Keratinocyte (primary cell): ENCODE results near the gene FARP2. TPM values are rescaled to one million over a fixed set of nuclear protein-coding genes. Genes with fewer than 3 reads are reported as not detected.
A peak's percentile ranks its signal among the peaks of the same experiment; 100 is the strongest.

Experiments used
- DNase-seq: peaks from one replicate; pipeline ENCODE4 v3.0.0-alpha.2; 2011; ENCODE audit warnings: low read depth, missing footprints, low spot score
- FAIRE-seq: peaks from 2 replicates; lab custom pipeline; 2011; peaks lifted over from hg19 to GRCh38; lab: Jason Lieb, UNC
- H2AFZ ChIP-seq: 2 replicates; pipeline ENCODE4 v1.6.0; 2012; ENCODE audit warnings: low read length, control low read depth, inconsistent platforms; ENCODE audit not compliant: control insufficient read depth
- H3K27ac ChIP-seq: 2 replicates; pipeline ENCODE4 v1.5.1; 2011; ENCODE audit warnings: low read length; ENCODE audit not compliant: control insufficient read depth, insufficient read depth
- H3K27me3 ChIP-seq: 3 replicates; pipeline ENCODE4 v1.6.0; 2011; ENCODE audit warnings: low read length; ENCODE audit not compliant: control insufficient read depth, insufficient read depth; ENCODE audit errors: extremely low read depth
- H3K36me3 ChIP-seq, 2 experiments: 2 replicates in 1 of 2; 3 replicates in 1 of 2; pipeline ENCODE4 v1.5.1; 2011; ENCODE audit warnings: low read length in 2 of 2, mild to moderate bottlenecking in 1 of 2; ENCODE audit not compliant: control insufficient read depth in 2 of 2, insufficient read depth in 2 of 2; ENCODE audit errors: extremely low read depth in 1 of 2
- H3K4me1 ChIP-seq: 3 replicates; pipeline ENCODE4 v1.5.1; 2011; ENCODE audit warnings: low read length; ENCODE audit not compliant: control insufficient read depth, insufficient read depth; ENCODE audit errors: extremely low read depth
- H3K4me2 ChIP-seq: 3 replicates; pipeline ENCODE4 v1.6.0; 2011; ENCODE audit warnings: low read depth, low read length; ENCODE audit not compliant: control insufficient read depth, insufficient read depth; ENCODE audit errors: extremely low read depth
- H3K4me3 ChIP-seq, 3 experiments: fragments of 200-600 bp in 1 of 3; sonication (generic) in 1 of 3; 2 replicates in 2 of 3; 3 replicates in 1 of 3; pipeline ENCODE4 v1.5.1; 2011 to 2016; ENCODE audit warnings: low read length in 3 of 3, mild to moderate bottlenecking in 3 of 3, control low read depth in 2 of 3, inconsistent platforms in 1 of 3, low read depth in 1 of 3, mixed read lengths in 1 of 3, mixed run types in 1 of 3, moderate library complexity in 1 of 3; ENCODE audit not compliant: control insufficient read depth in 2 of 3, insufficient read depth in 2 of 3; ENCODE audit errors: extremely low read depth in 1 of 3
- H3K79me2 ChIP-seq: 2 replicates; pipeline ENCODE4 v1.6.0; 2012; ENCODE audit warnings: low read length; ENCODE audit not compliant: control insufficient read depth, insufficient read depth
- H3K9ac ChIP-seq: 3 replicates; pipeline ENCODE4 v1.6.0; 2011; ENCODE audit warnings: low read length; ENCODE audit not compliant: control insufficient read depth, insufficient read depth; ENCODE audit errors: extremely low read depth
- H3K9me1 ChIP-seq: 3 replicates; pipeline ENCODE4 v1.6.0; 2011; ENCODE audit warnings: low read length; ENCODE audit not compliant: control insufficient read depth, insufficient read depth; ENCODE audit errors: extremely low read depth
- H3K9me3 ChIP-seq: 2 replicates; pipeline ENCODE4 v1.5.1; 2012; ENCODE audit warnings: low read depth, low read length; ENCODE audit not compliant: control insufficient read depth
- H4K20me1 ChIP-seq: 3 replicates; pipeline ENCODE4 v1.6.0; 2011; ENCODE audit warnings: low read length; ENCODE audit not compliant: control insufficient read depth, insufficient read depth; ENCODE audit errors: extremely low read depth
- EZH2 ChIP-seq: IDR thresholded peaks from one replicate; pipeline ENCODE4 v1.6.1; 2012; ENCODE audit warnings: inconsistent platforms, mild to moderate bottlenecking, low read length, moderate library complexity
- dilution Hi-C: fragments of 300-500 bp; cut with MboI; formaldehyde crosslinking; loops from one replicate; pipeline ENCODE4 v1.7.0; 2020; ENCODE audit warnings: low sequenced_read_pairs; ENCODE audit not compliant: extremely low pct_ligation_motif_present
- polyA minus RNA-seq, 3 experiments: library from RNA; depleted of rRNA, polyadenylated mRNA; stranded (reverse); fragments of >200 nt; gene quantifications; 1 replicate in 1 of 3; 2 replicates in 1 of 3; 3 replicates in 1 of 3; pipeline ENCODE4 v1.2.3, GENCODE V29; 2011
- polyA plus RNA-seq, 5 experiments: library from polyadenylated mRNA; depleted of rRNA in 3 of 5; stranded (reverse) in 3 of 5; stranded (forward) in 1 of 5; unstranded in 1 of 5; fragments of >200 nt; gene quantifications; 1 replicate in 1 of 5; 2 replicates in 3 of 5; 3 replicates in 1 of 5; pipeline versions ENCODE4 v1.2.1 to v1.2.3, GENCODE V29; 2011 to 2012; ENCODE audit warnings: missing spikeins in 2 of 5, low read depth in 1 of 5, low replicate concordance in 1 of 5
- TF ChIP-seq, protein P1 (sequence below), 3 experiments: IDR thresholded peaks in 1 of 3; conservative IDR thresholded peaks in 1 of 3; optimal IDR thresholded peaks in 1 of 3; 2 replicates in 2 of 3; 3 replicates in 1 of 3; pipeline versions ENCODE3 to v1.5.1; 2011; ENCODE audit warnings: low read length in 3 of 3, mild to moderate bottlenecking in 3 of 3, moderate library complexity in 2 of 3, control low read depth in 1 of 3, inconsistent platforms in 1 of 3; ENCODE audit not compliant: insufficient read depth in 2 of 3; ENCODE audit errors: extremely low read depth in 1 of 3

FARP2 gene, protein sequence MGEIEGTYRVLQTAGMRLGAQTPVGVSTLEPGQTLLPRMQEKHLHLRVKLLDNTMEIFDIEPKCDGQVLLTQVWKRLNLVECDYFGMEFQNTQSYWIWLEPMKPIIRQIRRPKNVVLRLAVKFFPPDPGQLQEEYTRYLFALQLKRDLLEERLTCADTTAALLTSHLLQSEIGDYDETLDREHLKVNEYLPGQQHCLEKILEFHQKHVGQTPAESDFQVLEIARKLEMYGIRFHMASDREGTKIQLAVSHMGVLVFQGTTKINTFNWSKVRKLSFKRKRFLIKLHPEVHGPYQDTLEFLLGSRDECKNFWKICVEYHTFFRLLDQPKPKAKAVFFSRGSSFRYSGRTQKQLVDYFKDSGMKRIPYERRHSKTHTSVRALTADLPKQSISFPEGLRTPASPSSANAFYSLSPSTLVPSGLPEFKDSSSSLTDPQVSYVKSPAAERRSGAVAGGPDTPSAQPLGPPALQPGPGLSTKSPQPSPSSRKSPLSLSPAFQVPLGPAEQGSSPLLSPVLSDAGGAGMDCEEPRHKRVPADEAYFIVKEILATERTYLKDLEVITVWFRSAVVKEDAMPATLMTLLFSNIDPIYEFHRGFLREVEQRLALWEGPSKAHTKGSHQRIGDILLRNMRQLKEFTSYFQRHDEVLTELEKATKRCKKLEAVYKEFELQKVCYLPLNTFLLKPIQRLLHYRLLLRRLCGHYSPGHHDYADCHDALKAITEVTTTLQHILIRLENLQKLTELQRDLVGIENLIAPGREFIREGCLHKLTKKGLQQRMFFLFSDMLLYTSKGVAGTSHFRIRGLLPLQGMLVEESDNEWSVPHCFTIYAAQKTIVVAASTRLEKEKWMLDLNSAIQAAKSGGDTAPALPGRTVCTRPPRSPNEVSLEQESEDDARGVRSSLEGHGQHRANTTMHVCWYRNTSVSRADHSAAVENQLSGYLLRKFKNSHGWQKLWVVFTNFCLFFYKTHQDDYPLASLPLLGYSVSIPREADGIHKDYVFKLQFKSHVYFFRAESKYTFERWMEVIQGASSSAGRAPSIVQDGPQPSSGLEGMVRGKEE
- polyA plus RNA-seq (34.8 to 40.0 TPM (median 39.3 TPM) in 3 replicates), polyA minus RNA-seq (60.2 to 78.7 TPM (median 68.2 TPM) in 3 replicates)
- 14.7 TPM for polyA plus RNA-seq (2011; ENCODE audit: low read depth)
- 21.4 and 30.8 TPM in 2 replicates for polyA plus RNA-seq (2011; cell fraction: cytosol; rRNA removed)
- polyA plus RNA-seq (2011; cell fraction: nucleus; rRNA removed) = 46.2 and 46.6 TPM in 2 replicates
- polyA plus RNA-seq (2012; ENCODE audit: low replicate concordance) = 17.4 and 30.0 TPM in 2 replicates
- polyA minus RNA-seq (2011; cell fraction: cytosol; rRNA and poly(A)+ RNA removed) = 38.4 TPM
- polyA minus RNA-seq (2011; cell fraction: nucleus; rRNA and poly(A)+ RNA removed) = 44.3 and 90.9 TPM in 2 replicates

DNA sequence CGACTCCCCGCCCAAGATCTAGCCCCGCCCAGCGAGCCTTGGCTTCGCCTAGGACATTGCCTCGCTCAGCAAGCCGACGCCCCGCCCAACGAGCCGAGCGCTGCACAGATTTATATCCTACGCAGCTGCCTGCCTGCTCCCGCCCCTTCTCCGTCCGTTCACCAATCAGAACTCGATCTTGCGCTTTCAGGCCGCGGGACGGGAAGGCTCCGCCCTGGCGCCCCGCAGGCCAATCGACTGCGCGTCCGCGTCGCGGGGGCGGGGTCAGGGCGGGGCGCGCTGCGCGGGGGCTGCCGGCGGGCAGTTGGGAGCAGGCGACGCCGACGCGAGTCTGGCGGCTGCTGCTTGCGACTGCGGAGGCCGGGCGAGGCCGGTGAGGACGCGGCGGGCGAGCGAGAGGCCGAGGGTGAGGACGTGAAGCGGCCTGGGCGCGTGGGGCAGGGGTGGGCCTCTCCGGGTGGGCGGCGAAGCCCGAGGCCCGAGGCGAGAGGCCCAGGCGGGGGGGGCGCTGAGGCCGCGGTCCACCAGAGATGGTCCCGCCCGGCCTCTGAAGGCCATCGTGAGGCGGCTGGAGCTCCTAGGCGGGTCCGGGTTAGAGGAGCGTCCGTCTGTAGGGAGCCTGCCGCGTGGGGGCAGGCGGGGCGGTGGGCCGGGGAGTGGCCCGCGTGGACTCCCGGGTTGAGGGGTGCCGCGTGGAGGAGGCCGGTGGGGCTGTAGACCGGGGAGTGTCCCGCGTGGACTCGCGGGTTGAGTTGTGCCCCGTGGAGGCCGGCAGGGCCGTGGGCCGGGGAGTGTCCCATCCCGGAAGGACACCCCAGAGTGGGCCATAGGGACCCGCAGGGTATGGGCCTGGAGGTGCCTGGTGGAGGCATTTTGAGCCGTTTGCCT, at the start of gene FARP2:
TSS of gene FARP2 (plus strand) at position 303 of the 888 bp plus-strand sequence. CDS start 16,823 bp downstream, outside the sequence.
- Histone ChIP-seq H3K27me3 (no peaks in the 10 kb centered on the region), H3K9ac (peak within 1 kb of the TSS; percentile 85), H3K4me1 (peaks cover 10% of the 10 kb centered on the region), H3K36me3 (peaks cover 11 to 12% of the 10 kb centered on the region in 2 experiments), H4K20me1 (peaks cover 3% of the 10 kb centered on the region), H3K27ac (peak within 1 kb of the TSS; percentile 67), H3K79me2 (peaks cover 46% of the 10 kb centered on the region), H3K9me1 (no peaks in the 10 kb centered on the region), H3K9me3 (no peaks in the 10 kb centered on the region), H3K4me3 (peak within 1 kb of the TSS; percentile 68 to 81 (median 80)), H3K4me2 (peak within 1 kb of the TSS; percentile 80), H2AFZ (peak within 1 kb of the TSS; percentile 3)
- DNase-seq = peak; percentile 93
- dilution Hi-C loops = no loop called here
- TF ChIP-seq, protein P1, sequence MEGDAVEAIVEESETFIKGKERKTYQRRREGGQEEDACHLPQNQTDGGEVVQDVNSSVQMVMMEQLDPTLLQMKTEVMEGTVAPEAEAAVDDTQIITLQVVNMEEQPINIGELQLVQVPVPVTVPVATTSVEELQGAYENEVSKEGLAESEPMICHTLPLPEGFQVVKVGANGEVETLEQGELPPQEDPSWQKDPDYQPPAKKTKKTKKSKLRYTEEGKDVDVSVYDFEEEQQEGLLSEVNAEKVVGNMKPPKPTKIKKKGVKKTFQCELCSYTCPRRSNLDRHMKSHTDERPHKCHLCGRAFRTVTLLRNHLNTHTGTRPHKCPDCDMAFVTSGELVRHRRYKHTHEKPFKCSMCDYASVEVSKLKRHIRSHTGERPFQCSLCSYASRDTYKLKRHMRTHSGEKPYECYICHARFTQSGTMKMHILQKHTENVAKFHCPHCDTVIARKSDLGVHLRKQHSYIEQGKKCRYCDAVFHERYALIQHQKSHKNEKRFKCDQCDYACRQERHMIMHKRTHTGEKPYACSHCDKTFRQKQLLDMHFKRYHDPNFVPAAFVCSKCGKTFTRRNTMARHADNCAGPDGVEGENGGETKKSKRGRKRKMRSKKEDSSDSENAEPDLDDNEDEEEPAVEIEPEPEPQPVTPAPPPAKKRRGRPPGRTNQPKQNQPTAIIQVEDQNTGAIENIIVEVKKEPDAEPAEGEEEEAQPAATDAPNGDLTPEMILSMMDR (optimal IDR thresholded peaks at IDR 0.05 in 1 of 3, IDR thresholded peaks at IDR 0.05 in 1 of 3, conservative IDR thresholded peaks at IDR 0.05 in 1 of 3; ENCODE audit: extremely low read depth in 1 of 3, insufficient read depth in 2 of 3, low read length in 3 of 3) = no peak
- TF ChIP-seq EZH2 = no peak
- no peak for FAIRE-seq

DNA sequence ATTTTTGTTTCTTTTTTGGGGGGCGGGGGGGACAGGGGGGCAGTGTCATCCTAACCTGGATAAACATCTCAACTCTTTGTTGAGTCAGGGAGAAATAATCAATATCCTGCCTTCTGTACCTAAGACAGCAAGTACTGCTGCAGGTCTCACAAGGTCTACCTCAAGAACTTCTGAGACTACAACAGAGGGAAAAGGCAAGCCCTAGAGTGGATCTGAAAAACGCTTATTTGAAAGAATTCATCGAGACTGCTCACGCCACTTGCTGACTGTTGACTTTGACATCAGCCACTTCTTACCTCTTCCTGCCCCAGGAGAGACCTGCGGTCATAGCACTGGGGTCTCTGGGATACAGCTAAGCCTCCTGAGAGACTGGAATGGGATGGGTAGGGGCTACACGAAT, 49.0 kb upstream of the FARP2 start:
- Histone ChIP-seq H4K20me1 (peaks cover 42% of the 10 kb centered on the region), H3K79me2 (peaks cover 100% of the 10 kb centered on the region), H3K27ac (no peak overlapping the region), H3K9ac (no peak overlapping the region), H3K4me3 (no peak overlapping the region), H2AFZ (no peak overlapping the region), H3K4me1 (peaks cover 21% of the 10 kb centered on the region), H3K36me3 (peaks cover 4 to 8% of the 10 kb centered on the region in 2 experiments), H3K4me2 (no peak overlapping the region), H3K9me1 (no peaks in the 10 kb centered on the region), H3K27me3 (no peaks in the 10 kb centered on the region), H3K9me3 (no peaks in the 10 kb centered on the region)
- no peak for FAIRE-seq
- dilution Hi-C loops = no loop called here
- DNase-seq = no peak
- TF ChIP-seq EZH2 = no peak
- TF ChIP-seq, protein P1 (optimal IDR thresholded peaks at IDR 0.05 in 1 of 3, IDR thresholded peaks at IDR 0.05 in 1 of 3, conservative IDR thresholded peaks at IDR 0.05 in 1 of 3; ENCODE audit: extremely low read depth in 1 of 3, insufficient read depth in 2 of 3, low read length in 3 of 3) = no peak
